CD4-positive, alpha-beta T cell (primary cell): Measurements from ENCODE around the gene DDX28. TPM values are rescaled to one million over a fixed set of nuclear protein-coding genes. Genes with fewer than 3 reads are reported as not detected.
A peak's percentile ranks its signal among the peaks of the same experiment; 100 is the strongest.

Experiments used
- ATAC-seq: fragments of 200-7000 bp; cut with Tn5 transposase; one replicate; pipeline ENCODE4 v1.10.0; 2022; ENCODE audit warnings: mild to moderate bottlenecking; ENCODE audit not compliant: poor library complexity
- CTCF ChIA-PET: fragments of 350-600 bp; sonication (Branson Sonifier 250); formaldehyde crosslinking; loops from one replicate; lab custom pipeline; 2021; ENCODE audit warnings: antibody characterized with exemption, inconsistent platforms; lab: Charles Lee
- POLR2A ChIA-PET: fragments of 350-600 bp; sonication (Branson Sonifier 250); formaldehyde crosslinking; loops from one replicate; lab custom pipeline; 2021; ENCODE audit warnings: antibody characterized with exemption, inconsistent platforms; lab: Charles Lee
- DNase-seq, 14 experiments: peaks; one replicate each; pipeline ENCODE4 v3.0.0-alpha.2; 2013 to 2020; ENCODE audit warnings: mixed read lengths in 2 of 14
- H3K27ac ChIP-seq, 2 donors: one replicate each; pipeline versions ENCODE4 v1.5.1 to v1.7.0; 2013; ENCODE audit warnings: low read length in 2 of 2, low read depth in 1 of 2, mild to moderate bottlenecking in 1 of 2
- H3K27me3 ChIP-seq, 2 experiments: 1 replicate in 1 of 2; 2 replicates in 1 of 2; pipeline versions ENCODE4 v1.6.1 to v1.7.0; 2013; ENCODE audit warnings: low read length in 2 of 2, control low read depth in 1 of 2, mild to moderate bottlenecking in 1 of 2, moderate library complexity in 1 of 2; ENCODE audit not compliant: insufficient read depth in 2 of 2, control insufficient read depth in 1 of 2
- H3K36me3 ChIP-seq: one replicate; pipeline ENCODE4 v1.6.1; 2013; ENCODE audit warnings: low read length, control low read depth; ENCODE audit not compliant: insufficient read depth
- H3K4me1 ChIP-seq: one replicate; pipeline ENCODE4 v1.6.1; 2013; ENCODE audit warnings: low read length, control low read depth; ENCODE audit not compliant: insufficient read depth
- H3K4me3 ChIP-seq: one replicate; pipeline ENCODE4 v1.5.1; 2013; ENCODE audit warnings: mild to moderate bottlenecking, low read length, moderate library complexity
- H3K9me3 ChIP-seq, 2 experiments: 1 replicate in 1 of 2; 2 replicates in 1 of 2; pipeline versions ENCODE4 v1.6.1 to v1.7.0; 2013; ENCODE audit warnings: low read length in 2 of 2, mild to moderate bottlenecking in 2 of 2, control low read depth in 1 of 2, moderate library complexity in 1 of 2; ENCODE audit not compliant: control insufficient read depth in 1 of 2, insufficient read depth in 1 of 2
- H3K27ac Mint-ChIP-seq: one replicate; pipeline ENCODE4 v1.8.0; 2020; ENCODE audit warnings: mixed read lengths
- H3K27me3 Mint-ChIP-seq: one replicate; pipeline ENCODE4 v1.8.0; 2021; ENCODE audit warnings: mixed read lengths
- H3K36me3 Mint-ChIP-seq: one replicate; pipeline ENCODE4 v1.8.0; 2021; ENCODE audit warnings: low read depth, mixed read lengths
- H3K4me1 Mint-ChIP-seq: one replicate; pipeline ENCODE4 v1.8.0; 2021; ENCODE audit warnings: low read depth, mixed read lengths
- H3K4me3 Mint-ChIP-seq: one replicate; pipeline ENCODE4 v1.8.0; 2020; ENCODE audit warnings: mild to moderate bottlenecking, mixed read lengths
- H3K9me3 Mint-ChIP-seq: one replicate; pipeline ENCODE4 v1.8.0; 2020; ENCODE audit warnings: mixed read lengths
- CTCF ChIP-seq: fragments of 200-600 bp; IDR thresholded peaks from one replicate; pipeline ENCODE4 v1.8.0; 2022; ENCODE audit warnings: antibody characterized with exemption, mild to moderate bottlenecking
- intact Hi-C, 2 experiments: fragments of 100-400 bp; cut with DNase I in 1 of 2; cut with micrococcal nuclease in 1 of 2; formaldehyde crosslinking; loops; one replicate each; pipeline versions ENCODE4 v1.15.1 to v1.9.0; 2023 to 2025; cut with DNase I, micrococcal nuclease
- total RNA-seq, 174 experiments: library from RNA in 2 of 174; stranded (reverse) in 2 of 174; gene quantifications; one replicate each; pipeline ENCODE4 v1.2.3 and lab custom pipeline; 2021 to 2026

Gene DDX28
- total RNA-seq, 2 experiments from 2014 or later: 18.9 to 19.4 TPM

- peaks cover 36% of the 10 kb centered on the region for H3K4me1 Mint-ChIP-seq
- Histone ChIP-seq H3K9me3 (peaks cover 0 to 12% of the 10 kb centered on the region in 2 experiments), H3K27ac (peak overlapping the region; percentile 76 to 90), H3K27me3 (no peaks in the 10 kb centered on the region), H3K4me1 (peaks cover 55% of the 10 kb centered on the region), H3K4me3 (peak overlapping the region; percentile 63), H3K36me3 (peaks cover 21% of the 10 kb centered on the region)
- peak; percentile 91 for ATAC-seq
- TF ChIP-seq CTCF: peak; percentile 92
- H3K4me3 Mint-ChIP-seq: peak overlapping the region; percentile 89
- intact Hi-C loops: loop anchor here (1.0 to 2.0 kb wide), 4 partner anchors 29 to 237 kb away; partner anchors contain the start of genes DDX28 (in 2 of the 2) and DUS2 (in 2 of the 2)
- CTCF ChIA-PET: interaction anchor here (0.6 to 1.2 kb wide), 2 partner anchors 48 to 211 kb away, joined by 3 to 12 read pairs; no protein-coding TSS in a partner anchor
- DNase-seq: peak; percentile 69 to 93 (median 78)
- H3K9me3 Mint-ChIP-seq: no peaks in the 10 kb centered on the region
- H3K36me3 Mint-ChIP-seq: peaks cover 27% of the 10 kb centered on the region
- H3K27me3 Mint-ChIP-seq: no peaks in the 10 kb centered on the region
- H3K27ac Mint-ChIP-seq: peak overlapping the region; percentile 93
- POLR2A ChIA-PET: interaction anchor here (0.8 to 3.0 kb wide), 5 partner anchors 12 to 333 kb away, joined by 3 to 23 read pairs (median 5); partner anchors contain the start of genes ACD, DDX28, DUS2 and PSMB10
Measured at GRCh38 chr16:67993207-67994039, 29.6 kb downstream of the DDX28 start.

- DNase-seq (no peak), ATAC-seq (no peak)
- peak overlapping the region; percentile 63 for H3K4me3 ChIP-seq
- Mint-ChIP-seq H3K27me3 (no peaks in the 10 kb centered on the region), H3K4me1 (peaks cover 39% of the 10 kb centered on the region), H3K9me3 (no peaks in the 10 kb centered on the region), H3K4me3 (peak overlapping the region; percentile 15), H3K27ac (peak overlapping the region; percentile 93), H3K36me3 (peaks cover 27% of the 10 kb centered on the region)
- ChIA-PET POLR2A (interaction anchor here (1.1 to 1.7 kb wide), 3 partner anchors 11 to 48 kb away, joined by 4 to 6 read pairs (median 4); no protein-coding TSS in a partner anchor), CTCF (no interaction called here)
- no peak for TF ChIP-seq CTCF
- H3K27me3 ChIP-seq: no peaks in the 10 kb centered on the region
- intact Hi-C loops: loop anchor here (1.0 to 2.0 kb wide), 4 partner anchors 30 to 238 kb away; partner anchors contain the start of genes DDX28 (in 2 of the 2) and DUS2 (in 2 of the 2)
- H3K4me1 ChIP-seq: peaks cover 50% of the 10 kb centered on the region
- peaks cover 21% of the 10 kb centered on the region for H3K36me3 ChIP-seq
- H3K27ac ChIP-seq: peak overlapping the region; percentile 70 to 76
- H3K9me3 ChIP-seq: peaks cover 0 to 5% of the 10 kb centered on the region in 2 experiments
Measured at GRCh38 chr16:67992661-67993206, 30.3 kb downstream of the DDX28 start.

GRCh38 chr16:67990018-67990386 lies 33.0 kb downstream of the DDX28 start:
- ATAC-seq (no peak), DNase-seq (no peak)
- Mint-ChIP-seq H3K4me1 (peaks cover 30% of the 10 kb centered on the region), H3K27me3 (no peaks in the 10 kb centered on the region), H3K4me3 (no peak overlapping the region), H3K36me3 (peaks cover 9% of the 10 kb centered on the region), H3K27ac (peak overlapping the region; percentile 60), H3K9me3 (no peaks in the 10 kb centered on the region)
- H3K4me3 ChIP-seq: no peak overlapping the region
- peak overlapping the region in 1 of 2 donors; percentile 11 for H3K27ac ChIP-seq
- no peak for TF ChIP-seq CTCF
- peaks cover 31% of the 10 kb centered on the region for H3K4me1 ChIP-seq
- no peaks in the 10 kb centered on the region for H3K27me3 ChIP-seq
- intact Hi-C loops: no loop called here
- ChIA-PET POLR2A (interaction anchor here (1.2 kb wide), 1 partner anchor 55 kb away, joined by 7 read pairs; no protein-coding TSS in a partner anchor), CTCF (no interaction called here)
- H3K36me3 ChIP-seq: peaks cover 17% of the 10 kb centered on the region
- H3K9me3 ChIP-seq: no peaks in the 10 kb centered on the region
